HAP-1 (cell line): ENCODE data around the gene MYH9.
"Not testable (repeated sequence)": the region's sequence is repeated elsewhere in the genome, so short reads cannot be mapped to it uniquely, and the experiment has no call there.

ENCODE experiments used
- DNase-seq, 2 experiments: peaks; one replicate each; pipeline ENCODE4 v3.0.0-alpha.2; 2016 to 2020; ENCODE audit warnings: low spot score in 2 of 2
- H3K27me3 ChIP-seq: fragments of 250-450 bp; sonication (Bioruptor Pico); 2 replicates; pipeline ENCODE4 v1.5.1; 2020; ENCODE audit warnings: low read depth, mild to moderate bottlenecking, moderate library complexity
- H3K36me3 ChIP-seq: fragments of 250-450 bp; sonication (Bioruptor Pico); replicated peaks from 2 replicates; pipeline ENCODE4 v1.5.1; 2020; ENCODE audit warnings: mild to moderate bottlenecking
- H3K4me1 ChIP-seq: fragments of 250-450 bp; sonication (Bioruptor Pico); 2 replicates; pipeline ENCODE4 v1.5.1; 2020; ENCODE audit warnings: mild to moderate bottlenecking
- H3K4me3 ChIP-seq: fragments of 250-450 bp; sonication (Bioruptor Pico); 2 replicates; pipeline ENCODE4 v1.5.1; 2020; ENCODE audit warnings: mild to moderate bottlenecking, moderate library complexity
- H3K9me3 ChIP-seq: fragments of 250-450 bp; sonication (Bioruptor Pico); 2 replicates; pipeline ENCODE4 v1.5.1; 2020; ENCODE audit warnings: mild to moderate bottlenecking, moderate library complexity
- in situ Hi-C: fragments of 300-500 bp; cut with MboI; formaldehyde crosslinking; loops from 3 replicates; pipeline ENCODE4 v1.14.3; 2020; ENCODE audit warnings: low sequenced_read_pairs, inconsistent platforms, mixed read lengths

MYH9 gene

DNA sequence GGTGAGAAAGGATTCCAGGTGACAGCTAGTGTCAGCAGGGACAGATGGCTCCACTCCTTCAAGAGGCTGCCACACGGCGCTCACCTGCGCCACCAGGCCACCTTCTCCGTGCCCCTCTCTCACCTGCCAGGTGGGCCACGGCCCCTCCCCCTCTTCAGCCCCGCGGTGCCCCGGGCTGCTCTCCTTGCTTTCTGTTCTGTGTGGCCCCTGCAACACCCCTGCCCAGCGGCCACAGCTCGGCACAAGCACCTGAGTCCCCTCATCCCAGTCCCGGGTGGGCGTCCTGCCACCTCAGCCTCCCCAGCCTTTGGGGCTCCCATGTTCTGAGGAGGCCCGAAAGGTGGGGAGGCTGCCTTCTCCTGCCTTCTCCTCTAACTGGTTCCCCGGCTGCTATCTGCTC, 88.5 kb downstream of the MYH9 start:
- no peaks in the 10 kb centered on the region for H3K27me3 ChIP-seq
- peaks cover 89% of the 10 kb centered on the region for H3K36me3 ChIP-seq
- H3K9me3 ChIP-seq, result no peaks in the 10 kb centered on the region
- no peaks in the 10 kb centered on the region for H3K4me1 ChIP-seq
- in situ Hi-C loops, result no loop called here
- DNase-seq, result no peak
- no peak overlapping the region for H3K4me3 ChIP-seq

GRCh38 chr22:36298601-36299000, 89.2 kb downstream of the MYH9 start:
- peaks cover 96% of the 10 kb centered on the region for H3K36me3 ChIP-seq
- no peak overlapping the region for H3K4me3 ChIP-seq
- no peak for DNase-seq
- no peaks in the 10 kb centered on the region for H3K27me3 ChIP-seq
- in situ Hi-C loops, result no loop called here
- H3K4me1 ChIP-seq, result no peaks in the 10 kb centered on the region
- H3K9me3 ChIP-seq, result no peaks in the 10 kb centered on the region

DNA sequence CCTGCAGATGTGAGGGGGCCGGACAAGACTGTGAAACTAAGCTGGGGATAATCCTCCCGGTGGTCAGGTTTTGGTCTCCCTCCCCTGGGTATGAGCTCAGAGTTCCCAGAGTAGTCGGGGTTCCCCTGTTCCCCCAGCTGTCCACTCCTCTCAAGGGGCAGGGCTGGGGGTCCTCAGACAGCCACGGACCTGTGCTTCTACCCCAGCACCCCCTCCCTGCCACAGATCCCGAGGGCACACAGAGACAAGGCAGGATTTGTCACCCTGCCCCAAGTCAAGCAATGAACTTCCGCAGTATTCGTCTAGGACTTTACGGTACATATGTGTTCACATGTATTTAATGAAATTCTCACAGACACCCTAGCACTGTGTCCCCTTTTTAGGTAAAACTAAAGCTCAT, 89.6 kb downstream of the MYH9 start:
- no peak for DNase-seq
- H3K27me3 ChIP-seq, result no peaks in the 10 kb centered on the region
- H3K4me1 ChIP-seq, result no peaks in the 10 kb centered on the region
- H3K4me3 ChIP-seq, result no peak overlapping the region
- in situ Hi-C loops, result no loop called here
- H3K36me3 ChIP-seq, result peaks cover 98% of the 10 kb centered on the region
- no peaks in the 10 kb centered on the region for H3K9me3 ChIP-seq

DNA sequence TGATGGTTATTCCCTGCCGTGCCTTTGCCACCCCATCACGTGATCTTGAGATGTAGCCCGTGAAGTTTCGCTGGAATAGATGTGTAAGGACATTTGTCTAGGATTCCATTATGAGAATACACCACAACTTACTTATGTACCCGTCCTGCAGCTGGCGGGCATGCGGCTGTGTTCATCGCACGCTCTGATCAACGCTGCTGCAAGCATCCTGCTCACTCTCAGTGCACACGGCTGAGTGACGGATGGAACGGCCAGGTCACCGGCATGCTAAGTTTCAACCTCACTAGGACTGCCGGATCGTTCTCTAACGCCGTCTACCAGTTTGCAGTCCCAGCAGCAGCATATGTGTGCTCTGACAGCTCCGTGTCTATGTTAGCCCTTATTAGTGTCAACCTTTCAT, 90.2 kb downstream of the MYH9 start:
- in situ Hi-C loops, result no loop called here
- no peaks in the 10 kb centered on the region for H3K9me3 ChIP-seq
- no peaks in the 10 kb centered on the region for H3K27me3 ChIP-seq
- no peak for DNase-seq
- no peaks in the 10 kb centered on the region for H3K4me1 ChIP-seq
- peaks cover 98% of the 10 kb centered on the region for H3K36me3 ChIP-seq
- no peak overlapping the region for H3K4me3 ChIP-seq

GRCh38 chr22:36296690-36297089, 91.1 kb downstream of the MYH9 start:
- in situ Hi-C loops, result no loop called here
- Histone ChIP-seq H3K9me3 (no peaks in the 10 kb centered on the region), H3K36me3 (peaks cover 98% of the 10 kb centered on the region), H3K27me3 (no peaks in the 10 kb centered on the region), H3K4me1 (no peaks in the 10 kb centered on the region), H3K4me3 (no peak overlapping the region)
- no peak for DNase-seq

GRCh38 chr22:36295247-36295646, 92.5 kb downstream of the MYH9 start:
- Histone ChIP-seq H3K4me1 (no peaks in the 10 kb centered on the region), H3K36me3 (peaks cover 88% of the 10 kb centered on the region), H3K27me3 (no peaks in the 10 kb centered on the region), H3K9me3 (no peaks in the 10 kb centered on the region), H3K4me3 (no peak overlapping the region)
- DNase-seq, result no peak
- in situ Hi-C loops, result no loop called here

- H3K4me1 ChIP-seq, result no peaks in the 10 kb centered on the region
- no peaks in the 10 kb centered on the region for H3K9me3 ChIP-seq
- in situ Hi-C loops, result no loop called here
- H3K4me3 ChIP-seq, result no peak overlapping the region
- DNase-seq, result no peak
- H3K36me3 ChIP-seq, result peaks cover 85% of the 10 kb centered on the region
- no peaks in the 10 kb centered on the region for H3K27me3 ChIP-seq
These were observed 93.0 kb downstream of the MYH9 start for GRCh38 chr22:36294801-36295200.

- DNase-seq, result no peak
- in situ Hi-C loops, result no loop called here
- Histone ChIP-seq H3K9me3 (no peaks in the 10 kb centered on the region), H3K36me3 (peaks cover 85% of the 10 kb centered on the region), H3K27me3 (no peaks in the 10 kb centered on the region), H3K4me3 (no peak overlapping the region), H3K4me1 (no peaks in the 10 kb centered on the region)
These were observed 93.5 kb downstream of the MYH9 start for GRCh38 chr22:36294293-36294620.

- no peaks in the 10 kb centered on the region for H3K4me1 ChIP-seq
- peaks cover 85% of the 10 kb centered on the region for H3K36me3 ChIP-seq
- H3K27me3 ChIP-seq, result no peaks in the 10 kb centered on the region
- no peaks in the 10 kb centered on the region for H3K9me3 ChIP-seq
- DNase-seq, result no peak
- in situ Hi-C loops, result no loop called here
- H3K4me3 ChIP-seq, result no peak overlapping the region
These were observed 94.0 kb downstream of the MYH9 start for GRCh38 chr22:36293606-36294292.

DNA sequence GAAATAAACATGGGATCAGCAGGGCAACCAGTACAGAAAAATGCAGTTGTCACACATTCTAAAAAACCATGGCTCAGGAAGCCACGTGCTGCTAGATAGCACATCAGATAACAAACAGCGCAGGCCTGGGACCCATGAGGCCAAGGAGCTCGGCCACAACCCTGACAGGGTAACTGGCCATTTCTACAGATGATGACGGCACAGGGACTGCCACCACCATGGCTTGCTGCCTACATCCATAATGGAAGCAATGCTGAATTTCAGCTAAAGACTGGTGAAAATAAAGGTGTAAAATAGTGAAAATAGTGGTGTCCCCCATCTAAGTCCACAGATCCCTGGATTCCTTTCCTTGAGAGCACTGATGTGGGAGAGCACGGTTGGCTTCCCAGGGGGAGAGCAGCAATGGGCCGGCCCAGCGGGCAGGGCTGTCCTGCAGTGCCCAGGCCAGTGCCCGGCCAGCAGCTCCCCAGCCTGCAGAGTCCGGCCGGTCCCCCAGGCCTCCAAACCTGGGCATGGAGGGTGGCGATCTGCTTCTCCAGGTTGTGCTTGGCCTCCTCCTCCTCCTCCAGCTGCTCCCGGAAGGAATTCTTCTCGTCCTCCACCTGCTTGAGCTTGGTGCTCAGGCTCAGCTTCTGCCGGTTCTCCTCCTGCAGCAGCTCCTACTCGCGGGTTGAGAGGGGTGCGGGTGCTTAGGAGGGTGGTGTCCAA, 94.8 kb downstream of the MYH9 start:
- H3K36me3 ChIP-seq, result peaks cover 83% of the 10 kb centered on the region
- H3K9me3 ChIP-seq, result no peaks in the 10 kb centered on the region
- no peaks in the 10 kb centered on the region for H3K4me1 ChIP-seq
- in situ Hi-C loops, result no loop called here
- H3K27me3 ChIP-seq, result no peaks in the 10 kb centered on the region
- no peak for DNase-seq
- H3K4me3 ChIP-seq, result no peak overlapping the region

GRCh38 chr22:36291831-36292740, 95.7 kb downstream of the MYH9 start:
- no peak overlapping the region for H3K4me3 ChIP-seq
- no peaks in the 10 kb centered on the region for H3K27me3 ChIP-seq
- H3K4me1 ChIP-seq, result no peaks in the 10 kb centered on the region
- in situ Hi-C loops, result no loop called here
- H3K9me3 ChIP-seq, result no peaks in the 10 kb centered on the region
- H3K36me3 ChIP-seq, result peaks cover 82% of the 10 kb centered on the region
- DNase-seq, result no peak

DNA sequence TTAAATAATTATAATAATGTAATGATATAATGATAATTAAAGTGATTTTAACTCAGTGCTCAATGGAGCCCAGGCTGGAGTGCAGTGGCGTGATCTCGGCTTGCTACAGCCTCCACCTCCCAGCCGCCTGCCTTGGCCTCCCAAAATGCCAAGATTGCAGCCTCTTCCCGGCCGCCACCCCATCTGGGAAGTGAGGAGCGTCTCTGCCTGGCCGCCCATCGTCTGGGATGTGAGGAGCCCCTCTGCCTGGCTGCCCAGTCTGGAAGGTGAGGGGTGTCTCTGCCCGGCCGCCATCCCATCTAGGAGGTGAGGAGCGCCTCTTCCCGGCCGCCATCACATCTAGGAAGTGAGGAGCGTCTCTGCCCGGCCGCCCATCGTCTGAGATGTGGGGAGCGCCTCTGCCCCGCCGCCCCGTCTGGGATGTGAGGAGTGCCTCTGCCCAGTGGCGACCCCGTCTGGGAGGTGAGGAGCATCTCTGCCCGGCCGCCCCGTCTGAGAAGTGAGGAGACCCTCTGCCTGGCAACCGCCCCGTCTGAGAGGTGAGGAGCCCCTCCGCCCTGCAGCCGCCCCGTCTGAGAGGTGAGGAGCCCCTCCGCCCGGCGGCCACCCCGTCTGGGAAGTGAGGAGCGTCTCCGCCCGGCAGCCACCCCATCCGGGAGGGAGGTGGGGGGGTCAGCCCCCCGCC, 97.2 kb downstream of the MYH9 start:
- H3K4me3 ChIP-seq, H3K4me1 ChIP-seq, in situ Hi-C loops, DNase-seq, H3K9me3 ChIP-seq, H3K27me3 ChIP-seq: not testable (repeated sequence)
- peaks cover 84% of the 10 kb centered on the region for H3K36me3 ChIP-seq

GRCh38 chr22:36289948-36290371, 97.8 kb downstream of the MYH9 start:
- H3K4me1 ChIP-seq, H3K9me3 ChIP-seq, DNase-seq, H3K27me3 ChIP-seq, H3K4me3 ChIP-seq, in situ Hi-C loops: not testable (repeated sequence)
- H3K36me3 ChIP-seq, result peaks cover 84% of the 10 kb centered on the region
